Dendritic cell treated with granulocyte-macrophage colony-stimulating factor and Interleukin-4, amounts not matched to agents 40 ng/mL and 50 ng/mL, for 4 days (primary cell): Measurements from ENCODE around the gene MED12L.

ENCODE experiments used
- H3K27ac Mint-ChIP-seq: one replicate; pipeline ENCODE4 v1.8.0; 2022; ENCODE audit warnings: mild to moderate bottlenecking, mixed read lengths
- H3K27me3 Mint-ChIP-seq: one replicate; pipeline ENCODE4 v1.8.0; 2022; ENCODE audit warnings: mild to moderate bottlenecking, mixed read lengths
- H3K36me3 Mint-ChIP-seq: one replicate; pipeline ENCODE4 v1.8.0; 2022; ENCODE audit warnings: low read depth, mixed read lengths
- H3K4me1 Mint-ChIP-seq: one replicate; pipeline ENCODE4 v1.8.0; 2022; ENCODE audit warnings: low read depth, mixed read lengths
- H3K4me3 Mint-ChIP-seq: one replicate; pipeline ENCODE4 v1.8.0; 2022; ENCODE audit warnings: mild to moderate bottlenecking, moderate library complexity, mixed read lengths
- H3K9me3 Mint-ChIP-seq: one replicate; pipeline ENCODE4 v1.8.0; 2022; ENCODE audit warnings: mixed read lengths
- intact Hi-C: fragments of 100-400 bp; cut with micrococcal nuclease; formaldehyde crosslinking; loops from one replicate; pipeline ENCODE4 v1.15.0; 2022

The MED12L gene

DNA sequence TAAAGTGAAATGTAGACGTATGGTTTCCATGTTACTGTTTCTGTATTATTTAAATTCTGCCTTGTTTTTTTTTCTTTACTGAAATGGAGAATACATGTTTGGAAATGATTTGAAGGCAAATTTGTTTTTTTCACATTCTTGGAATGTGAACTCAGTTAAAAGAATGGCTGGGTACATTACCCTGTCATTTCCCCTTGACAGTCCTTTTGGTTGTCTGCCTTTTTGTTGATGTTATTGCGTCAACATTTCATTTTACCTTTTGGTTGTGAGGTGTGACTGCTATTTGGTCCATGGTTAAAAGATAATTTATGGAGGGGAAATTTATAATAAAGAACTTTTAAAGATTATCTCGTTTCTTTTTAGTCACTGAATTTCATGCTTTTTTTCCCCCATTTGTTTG is 120.7 kb downstream of the MED12L start:
- Mint-ChIP-seq H3K4me1 (peaks cover 45% of the 10 kb centered on the region), H3K4me3 (no peak overlapping the region), H3K27ac (peak overlapping the region; percentile 67), H3K9me3 (no peaks in the 10 kb centered on the region), H3K36me3 (no peaks in the 10 kb centered on the region), H3K27me3 (no peaks in the 10 kb centered on the region)
- intact Hi-C loops = loop anchor here (5.0 kb wide), 1 partner anchor 34 kb away; no protein-coding TSS in a partner anchor

GRCh38 chr3:151209654-151210053 is 124.2 kb downstream of the MED12L start:
- H3K4me3 Mint-ChIP-seq = no peak overlapping the region
- H3K36me3 Mint-ChIP-seq = peaks cover 16% of the 10 kb centered on the region
- peaks cover 67% of the 10 kb centered on the region for H3K4me1 Mint-ChIP-seq
- H3K27me3 Mint-ChIP-seq = no peaks in the 10 kb centered on the region
- no peaks in the 10 kb centered on the region for H3K9me3 Mint-ChIP-seq
- H3K27ac Mint-ChIP-seq = peak overlapping the region; percentile 72
- intact Hi-C loops = loop anchor here (5.0 kb wide), 1 partner anchor 37 kb away; no protein-coding TSS in a partner anchor

GRCh38 chr3:151210676-151211381 is 125.4 kb downstream of the MED12L start:
- H3K9me3 Mint-ChIP-seq = no peaks in the 10 kb centered on the region
- intact Hi-C loops = no loop called here
- H3K27ac Mint-ChIP-seq = peak overlapping the region; percentile 72
- no peaks in the 10 kb centered on the region for H3K27me3 Mint-ChIP-seq
- no peak overlapping the region for H3K4me3 Mint-ChIP-seq
- peaks cover 20% of the 10 kb centered on the region for H3K36me3 Mint-ChIP-seq
- H3K4me1 Mint-ChIP-seq = peaks cover 71% of the 10 kb centered on the region

DNA sequence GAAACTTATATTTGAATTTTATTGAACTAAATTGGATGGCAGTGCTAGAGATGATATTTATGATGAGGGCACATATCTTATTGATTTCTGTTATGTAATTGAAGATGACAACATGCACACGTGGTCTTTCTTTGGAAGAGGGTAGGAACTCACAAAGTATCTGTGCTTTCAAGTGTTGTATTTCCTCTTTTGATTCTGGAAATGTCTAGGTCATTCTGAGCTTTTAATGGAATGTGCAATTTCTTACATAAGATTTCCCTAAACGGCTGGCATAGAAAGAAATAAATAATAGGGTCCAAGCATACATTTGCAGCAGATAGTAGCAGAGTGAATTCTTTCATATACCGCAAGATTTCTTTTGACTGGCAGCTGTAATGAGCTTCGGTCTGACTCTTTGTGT is 127.7 kb downstream of the MED12L start:
- peaks cover 67% of the 10 kb centered on the region for H3K4me1 Mint-ChIP-seq
- H3K9me3 Mint-ChIP-seq = no peaks in the 10 kb centered on the region
- peaks cover 29% of the 10 kb centered on the region for H3K36me3 Mint-ChIP-seq
- peak overlapping the region; percentile 41 for H3K27ac Mint-ChIP-seq
- no peak overlapping the region for H3K4me3 Mint-ChIP-seq
- no peaks in the 10 kb centered on the region for H3K27me3 Mint-ChIP-seq
- intact Hi-C loops = no loop called here

- Mint-ChIP-seq H3K9me3 (no peaks in the 10 kb centered on the region), H3K4me3 (no peak overlapping the region), H3K36me3 (peaks cover 29% of the 10 kb centered on the region), H3K4me1 (peaks cover 62% of the 10 kb centered on the region), H3K27ac (peak overlapping the region; percentile 41), H3K27me3 (no peaks in the 10 kb centered on the region)
- intact Hi-C loops = no loop called here
Observed at GRCh38 chr3:151213881-151214280, 128.4 kb downstream of the MED12L start.

DNA sequence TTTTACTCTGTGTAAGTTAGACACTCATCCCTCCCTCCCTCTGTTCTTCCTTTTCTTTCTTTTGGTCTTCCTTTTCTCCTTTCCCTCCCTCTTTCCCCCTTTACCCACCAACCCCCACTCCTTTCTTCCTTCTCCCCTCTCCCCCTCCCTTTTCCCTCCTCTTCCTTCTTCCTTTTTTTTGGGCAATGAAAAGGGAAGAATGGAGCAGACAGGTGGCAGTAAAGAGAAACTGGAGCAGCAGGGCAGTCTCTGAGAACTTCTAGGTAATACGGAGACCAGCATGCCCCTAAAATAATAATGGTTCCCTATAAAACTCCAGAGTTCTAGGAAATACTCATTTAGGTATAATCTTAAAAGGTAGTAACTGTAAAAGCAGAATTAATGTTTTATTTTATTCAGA is 129.0 kb downstream of the MED12L start:
- H3K4me1 Mint-ChIP-seq = peaks cover 60% of the 10 kb centered on the region
- no peaks in the 10 kb centered on the region for H3K9me3 Mint-ChIP-seq
- H3K36me3 Mint-ChIP-seq = peaks cover 29% of the 10 kb centered on the region
- H3K27me3 Mint-ChIP-seq = no peaks in the 10 kb centered on the region
- intact Hi-C loops = no loop called here
- no peak overlapping the region for H3K4me3 Mint-ChIP-seq
- H3K27ac Mint-ChIP-seq = peak overlapping the region; percentile 41

GRCh38 chr3:151216641-151217607 is 131.5 kb downstream of the MED12L start:
- H3K9me3 Mint-ChIP-seq = peaks cover 17% of the 10 kb centered on the region
- peaks cover 51% of the 10 kb centered on the region for H3K36me3 Mint-ChIP-seq
- H3K4me1 Mint-ChIP-seq = peaks cover 49% of the 10 kb centered on the region
- intact Hi-C loops = no loop called here
- H3K27ac Mint-ChIP-seq = peak overlapping the region; percentile 73
- no peak overlapping the region for H3K4me3 Mint-ChIP-seq
- no peaks in the 10 kb centered on the region for H3K27me3 Mint-ChIP-seq

GRCh38 chr3:151218136-151218535 is 132.7 kb downstream of the MED12L start:
- intact Hi-C loops = no loop called here
- Mint-ChIP-seq H3K4me3 (no peak overlapping the region), H3K27ac (no peak overlapping the region), H3K9me3 (peaks cover 28% of the 10 kb centered on the region), H3K27me3 (no peaks in the 10 kb centered on the region), H3K4me1 (peaks cover 43% of the 10 kb centered on the region), H3K36me3 (peaks cover 60% of the 10 kb centered on the region)

- intact Hi-C loops = no loop called here
- Mint-ChIP-seq H3K4me3 (no peak overlapping the region), H3K4me1 (peaks cover 34% of the 10 kb centered on the region), H3K27ac (no peak overlapping the region), H3K27me3 (no peaks in the 10 kb centered on the region), H3K36me3 (peaks cover 56% of the 10 kb centered on the region), H3K9me3 (peaks cover 34% of the 10 kb centered on the region)
Observed at GRCh38 chr3:151219056-151219455, 133.6 kb downstream of the MED12L start.

GRCh38 chr3:151224268-151224866 is 138.9 kb downstream of the MED12L start:
- Mint-ChIP-seq H3K27me3 (no peaks in the 10 kb centered on the region), H3K4me3 (no peak overlapping the region), H3K9me3 (peaks cover 42% of the 10 kb centered on the region), H3K27ac (peak overlapping the region; percentile 49), H3K4me1 (peaks cover 56% of the 10 kb centered on the region), H3K36me3 (peaks cover 54% of the 10 kb centered on the region)
- intact Hi-C loops = no loop called here

GRCh38 chr3:151225040-151225975 is 139.8 kb downstream of the MED12L start:
- H3K27ac Mint-ChIP-seq = peak overlapping the region; percentile 49

GRCh38 chr3:151226088-151226563 is 140.7 kb downstream of the MED12L start:
- Mint-ChIP-seq H3K27ac (peak overlapping the region; percentile 49), H3K4me3 (no peak overlapping the region), H3K27me3 (no peaks in the 10 kb centered on the region), H3K36me3 (peaks cover 40% of the 10 kb centered on the region), H3K9me3 (peaks cover 33% of the 10 kb centered on the region), H3K4me1 (peaks cover 66% of the 10 kb centered on the region)
- intact Hi-C loops = loop anchor here (5.0 kb wide), 2 partner anchors 616 to 691 kb away; no protein-coding TSS in a partner anchor

More at GRCh38 chr3:151225040-151225975, 139.8 kb downstream of the MED12L start:
- Mint-ChIP-seq H3K4me1 (peaks cover 64% of the 10 kb centered on the region), H3K36me3 (peaks cover 48% of the 10 kb centered on the region), H3K27me3 (no peaks in the 10 kb centered on the region), H3K4me3 (no peak overlapping the region), H3K9me3 (peaks cover 41% of the 10 kb centered on the region)
- intact Hi-C loops = loop anchor here (5.0 kb wide), 2 partner anchors 617 to 692 kb away; no protein-coding TSS in a partner anchor

DNA sequence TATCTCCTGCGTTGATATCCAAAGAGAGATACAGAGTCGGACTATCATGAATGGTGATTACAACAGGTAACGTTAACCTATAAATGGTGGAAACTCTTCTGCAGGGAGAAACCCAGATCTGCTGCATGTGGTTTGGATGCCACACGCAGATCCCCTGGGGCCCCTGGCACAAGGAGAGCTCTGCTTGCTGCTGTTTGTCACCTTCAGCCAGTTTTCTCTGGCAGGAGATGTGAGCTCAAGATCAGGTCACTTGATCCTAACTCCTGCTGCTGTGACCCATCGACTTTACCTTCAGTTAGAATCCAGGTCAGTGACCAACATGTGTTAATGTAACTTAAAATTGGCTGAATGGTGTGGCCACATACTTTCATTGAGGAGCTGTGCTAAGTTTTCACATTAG is 141.4 kb downstream of the MED12L start:
- no peaks in the 10 kb centered on the region for H3K27me3 Mint-ChIP-seq
- H3K9me3 Mint-ChIP-seq = peaks cover 26% of the 10 kb centered on the region
- no peak overlapping the region for H3K4me3 Mint-ChIP-seq
- peaks cover 33% of the 10 kb centered on the region for H3K36me3 Mint-ChIP-seq
- peak overlapping the region; percentile 80 for H3K27ac Mint-ChIP-seq
- intact Hi-C loops = loop anchor here (1.0 to 5.0 kb wide), 3 partner anchors 58 to 690 kb away; no protein-coding TSS in a partner anchor
- peaks cover 68% of the 10 kb centered on the region for H3K4me1 Mint-ChIP-seq
